ENCODE measurements around the gene HMGXB3. TPM values are rescaled to one million over a fixed set of nuclear protein-coding genes. Genes with fewer than 3 reads are reported as not detected.

Gene HMGXB3
- total and polyA plus RNA-seq, 2 of the 13 experiments (the other 11 are each of a cell fraction or from before 2014, with no cell fraction given): 18.8 to 23.8 TPM

DNA sequence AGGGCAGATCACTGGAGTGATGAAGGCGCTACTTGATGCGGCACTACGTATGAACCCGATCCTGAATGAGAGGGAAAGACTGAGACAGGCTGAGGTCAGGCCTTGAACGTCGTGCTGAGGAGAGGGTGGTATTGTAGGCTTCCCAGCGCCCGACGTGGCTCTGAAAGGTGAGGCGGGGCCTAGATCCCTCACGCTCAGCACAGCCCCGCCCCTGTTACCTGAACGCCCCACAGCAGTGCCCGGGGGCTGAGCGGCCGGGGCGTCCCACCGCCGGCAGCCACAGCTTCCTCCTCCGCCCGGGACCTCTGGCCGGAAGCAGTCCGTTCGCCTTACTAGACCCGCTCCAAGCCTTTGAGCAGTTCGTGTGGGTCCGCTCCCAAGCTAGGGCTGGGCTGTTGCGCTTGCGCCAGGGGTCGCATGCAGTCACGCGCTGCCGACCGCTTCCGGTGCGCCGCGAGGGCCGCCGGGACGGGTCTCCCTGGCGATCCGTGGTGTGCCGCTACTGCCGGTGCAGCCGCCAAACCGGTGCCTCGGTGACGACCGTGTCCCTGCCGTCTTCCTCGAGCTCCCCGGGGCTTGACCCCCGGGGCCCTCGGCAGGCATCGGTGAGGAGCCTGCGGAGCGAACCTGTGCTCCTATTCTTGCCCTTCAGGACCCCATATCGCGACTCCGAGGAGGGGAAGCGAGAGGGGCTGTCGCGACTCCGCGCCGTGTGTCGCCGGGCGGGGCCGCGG, at the start of gene HMGXB3, which contains the start of gene TIGD6 (continued):
- TF ChIP-seq, protein P1, sequence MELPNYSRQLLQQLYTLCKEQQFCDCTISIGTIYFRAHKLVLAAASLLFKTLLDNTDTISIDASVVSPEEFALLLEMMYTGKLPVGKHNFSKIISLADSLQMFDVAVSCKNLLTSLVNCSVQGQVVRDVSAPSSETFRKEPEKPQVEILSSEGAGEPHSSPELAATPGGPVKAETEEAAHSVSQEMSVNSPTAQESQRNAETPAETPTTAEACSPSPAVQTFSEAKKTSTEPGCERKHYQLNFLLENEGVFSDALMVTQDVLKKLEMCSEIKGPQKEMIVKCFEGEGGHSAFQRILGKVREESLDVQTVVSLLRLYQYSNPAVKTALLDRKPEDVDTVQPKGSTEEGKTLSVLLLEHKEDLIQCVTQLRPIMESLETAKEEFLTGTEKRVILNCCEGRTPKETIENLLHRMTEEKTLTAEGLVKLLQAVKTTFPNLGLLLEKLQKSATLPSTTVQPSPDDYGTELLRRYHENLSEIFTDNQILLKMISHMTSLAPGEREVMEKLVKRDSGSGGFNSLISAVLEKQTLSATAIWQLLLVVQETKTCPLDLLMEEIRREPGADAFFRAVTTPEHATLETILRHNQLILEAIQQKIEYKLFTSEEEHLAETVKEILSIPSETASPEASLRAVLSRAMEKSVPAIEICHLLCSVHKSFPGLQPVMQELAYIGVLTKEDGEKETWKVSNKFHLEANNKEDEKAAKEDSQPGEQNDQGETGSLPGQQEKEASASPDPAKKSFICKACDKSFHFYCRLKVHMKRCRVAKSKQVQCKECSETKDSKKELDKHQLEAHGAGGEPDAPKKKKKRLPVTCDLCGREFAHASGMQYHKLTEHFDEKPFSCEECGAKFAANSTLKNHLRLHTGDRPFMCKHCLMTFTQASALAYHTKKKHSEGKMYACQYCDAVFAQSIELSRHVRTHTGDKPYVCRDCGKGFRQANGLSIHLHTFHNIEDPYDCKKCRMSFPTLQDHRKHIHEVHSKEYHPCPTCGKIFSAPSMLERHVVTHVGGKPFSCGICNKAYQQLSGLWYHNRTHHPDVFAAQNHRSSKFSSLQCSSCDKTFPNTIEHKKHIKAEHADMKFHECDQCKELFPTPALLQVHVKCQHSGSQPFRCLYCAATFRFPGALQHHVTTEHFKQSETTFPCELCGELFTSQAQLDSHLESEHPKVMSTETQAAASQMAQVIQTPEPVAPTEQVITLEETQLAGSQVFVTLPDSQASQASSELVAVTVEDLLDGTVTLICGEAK (IDR thresholded peaks at IDR 0.05): peak; percentile 88
- TF ChIP-seq, protein P1 (CRISPR knock-in tag; IDR thresholded peaks at IDR 0.05): no peak; the same call in 1 of the 2 replicates
- peak; percentile 69; the same call in 1 of the 2 replicates for TF ChIP-seq ISL2 (CRISPR knock-in tag; IDR thresholded peaks at IDR 0.05)
- TF ChIP-seq KLF13 (CRISPR knock-in tag; IDR thresholded peaks at IDR 0.05): no peak
- TF ChIP-seq ZNF432 (CRISPR knock-in tag; IDR thresholded peaks at IDR 0.05; ENCODE audit: borderline replicate concordance): no peak
- TF ChIP-seq SMARCE1 (IDR thresholded peaks at IDR 0.05; ENCODE audit: borderline replicate concordance): no peak
- TF ChIP-seq SOX6 (IDR thresholded peaks at IDR 0.05): no peak
- peak; percentile 76 for TF ChIP-seq SOX6 (CRISPR knock-in tag; IDR thresholded peaks at IDR 0.05)
- no peak; the same call in 1 of the 2 replicates for TF ChIP-seq ZSCAN21 (CRISPR knock-in tag; IDR thresholded peaks at IDR 0.05; ENCODE audit: borderline replicate concordance)
- TF ChIP-seq ZNF569 (CRISPR knock-in tag; IDR thresholded peaks at IDR 0.05; ENCODE audit: borderline replicate concordance): no peak
- TF ChIP-seq NBN (conservative IDR thresholded peaks at IDR 0.05): no peak
- TF ChIP-seq ZNF160 (CRISPR knock-in tag; IDR thresholded peaks at IDR 0.05): peak; percentile 23; the same call in 1 of the 2 replicates
- peak; percentile 93 for TF ChIP-seq ETV5 (CRISPR knock-in tag; IDR thresholded peaks at IDR 0.05; ENCODE audit: borderline replicate concordance)
- TF ChIP-seq RFXANK (CRISPR knock-in tag; IDR thresholded peaks at IDR 0.05): peak; percentile 71; the same call in 1 of the 2 replicates
- TF ChIP-seq SP140L (CRISPR knock-in tag; IDR thresholded peaks at IDR 0.05; ENCODE audit: borderline replicate concordance): no peak
- TF ChIP-seq SMAD9 (CRISPR knock-in tag; IDR thresholded peaks at IDR 0.05): no peak
- TF ChIP-seq, protein P2, sequence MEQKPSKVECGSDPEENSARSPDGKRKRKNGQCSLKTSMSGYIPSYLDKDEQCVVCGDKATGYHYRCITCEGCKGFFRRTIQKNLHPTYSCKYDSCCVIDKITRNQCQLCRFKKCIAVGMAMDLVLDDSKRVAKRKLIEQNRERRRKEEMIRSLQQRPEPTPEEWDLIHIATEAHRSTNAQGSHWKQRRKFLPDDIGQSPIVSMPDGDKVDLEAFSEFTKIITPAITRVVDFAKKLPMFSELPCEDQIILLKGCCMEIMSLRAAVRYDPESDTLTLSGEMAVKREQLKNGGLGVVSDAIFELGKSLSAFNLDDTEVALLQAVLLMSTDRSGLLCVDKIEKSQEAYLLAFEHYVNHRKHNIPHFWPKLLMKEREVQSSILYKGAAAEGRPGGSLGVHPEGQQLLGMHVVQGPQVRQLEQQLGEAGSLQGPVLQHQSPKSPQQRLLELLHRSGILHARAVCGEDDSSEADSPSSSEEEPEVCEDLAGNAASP (CRISPR knock-in tag; IDR thresholded peaks at IDR 0.05; ENCODE audit: borderline replicate concordance): 0 out of 2 replicates have a peak, but pooled peaks have one; percentile 60
- peak; percentile 73 for TF ChIP-seq MED1 (CRISPR knock-in tag; IDR thresholded peaks at IDR 0.05)
- no peak; the same call in 1 of the 2 replicates for TF ChIP-seq PPARG (CRISPR knock-in tag; conservative IDR thresholded peaks at IDR 0.05)
